HepG2 (cell line): ENCODE data around the gene DYNC2LI1. TPM values are rescaled to one million over a fixed set of nuclear protein-coding genes. Genes with fewer than 3 reads are reported as not detected.

ENCODE experiments used
- ARNTL ChIP-seq: sonication (generic); formaldehyde crosslinking; IDR thresholded peaks from 2 replicates; pipeline ENCODE4 v1.4.0; 2020; ENCODE audit warnings: mild to moderate bottlenecking, missing genetic modification reagents
- ATF7 ChIP-seq, 2 experiments: fragments of 450-650 bp in 1 of 2; sonication (generic) in 1 of 2; formaldehyde crosslinking in 1 of 2; IDR thresholded peaks; 2 replicates each; pipeline versions ENCODE4 v1.4.0 to v1.6.1; 2016 to 2020; ENCODE audit warnings: antibody characterized with exemption in 1 of 2, mild to moderate bottlenecking in 1 of 2, missing genetic modification reagents in 1 of 2
- ATF7-NPFF ChIP-seq: sonication (generic); formaldehyde crosslinking; IDR thresholded peaks from 2 replicates; pipeline ENCODE4 v1.8.1; 2023; ENCODE audit warnings: mild to moderate bottlenecking, low read depth, missing genetic modification reagents, moderate library complexity
- CREBL2 ChIP-seq: sonication (generic); formaldehyde crosslinking; IDR thresholded peaks from 2 replicates; pipeline ENCODE4 v1.8.1; 2023; ENCODE audit warnings: missing genetic modification reagents, mild to moderate bottlenecking, borderline replicate concordance
- ETV5 ChIP-seq: IDR thresholded peaks from 2 replicates; pipeline ENCODE4 v1.6.1; 2018; ENCODE audit warnings: missing biosample characterization, missing genetic modification reagents, inconsistent platforms, borderline replicate concordance
- FOXA1 ChIP-seq, 2 experiments: fragments of 450-650 bp in 1 of 2; sonication (generic) in 1 of 2; formaldehyde crosslinking in 1 of 2; IDR thresholded peaks; 2 replicates each; pipeline versions ENCODE4 v1.4.0 to v1.6.1; 2016 to 2020; ENCODE audit warnings: missing genetic modification reagents in 1 of 2
- GABPA ChIP-seq, 2 experiments: IDR thresholded peaks; 2 replicates each; pipeline ENCODE4 v1.6.1; 2011 to 2016; ENCODE audit warnings: low read depth in 2 of 2, low read length in 1 of 2, missing biosample characterization in 1 of 2, missing genetic modification characterization in 1 of 2
- NR2F1 ChIP-seq, 2 experiments: fragments of 450-650 bp in 1 of 2; formaldehyde crosslinking in 1 of 2; IDR thresholded peaks; 2 replicates each; pipeline versions ENCODE4 v1.5.0 to v1.6.1; 2016 to 2020; ENCODE audit warnings: mild to moderate bottlenecking in 1 of 2, missing compliant biosample characterization in 1 of 2, missing genetic modification reagents in 1 of 2, moderate library complexity in 1 of 2
- PRDM4 ChIP-seq: sonication (generic); formaldehyde crosslinking; IDR thresholded peaks from 2 replicates; pipeline ENCODE4 v1.9.0; 2021; ENCODE audit warnings: missing genetic modification reagents, borderline replicate concordance
- SETDB1 ChIP-seq: sonication (generic); formaldehyde crosslinking; IDR thresholded peaks from 2 replicates; pipeline ENCODE4 v1.5.1; 2020; ENCODE audit warnings: missing genetic modification reagents, mild to moderate bottlenecking, borderline replicate concordance
- SP4 ChIP-seq: sonication (generic); formaldehyde crosslinking; IDR thresholded peaks from 2 replicates; pipeline ENCODE4 v1.8.1; 2023; ENCODE audit warnings: mild to moderate bottlenecking, missing genetic modification reagents
- USF2 ChIP-seq, 2 experiments: sonication (generic) in 1 of 2; formaldehyde crosslinking in 1 of 2; IDR thresholded peaks; 2 replicates each; pipeline versions ENCODE4 v1.5.1 to v1.6.1; 2011 to 2020; ENCODE audit warnings: borderline replicate concordance in 1 of 2, low read depth in 1 of 2, low read length in 1 of 2, mild to moderate bottlenecking in 1 of 2, missing genetic modification reagents in 1 of 2, moderate library complexity in 1 of 2
- WIZ ChIP-seq: sonication (generic); formaldehyde crosslinking; IDR thresholded peaks from 2 replicates; pipeline ENCODE4 v1.5.1; 2020; ENCODE audit warnings: mild to moderate bottlenecking, missing genetic modification reagents
- ZBTB38 ChIP-seq: sonication (generic); formaldehyde crosslinking; IDR thresholded peaks from 2 replicates; pipeline ENCODE4 v1.5.1; 2020; ENCODE audit warnings: mild to moderate bottlenecking, missing genetic modification reagents
- ZFP37 ChIP-seq: sonication (generic); formaldehyde crosslinking; IDR thresholded peaks from 2 replicates; pipeline ENCODE4 v1.4.0; 2020; ENCODE audit warnings: missing genetic modification reagents, borderline replicate concordance
- ZNF207 ChIP-seq: fragments of 450-650 bp; IDR thresholded peaks from 2 replicates; pipeline ENCODE4 v1.6.1; 2016; ENCODE audit warnings: antibody characterized with exemption, borderline replicate concordance
- ZNF274 ChIP-seq: sonication (generic); formaldehyde crosslinking; IDR thresholded peaks from 2 replicates; pipeline ENCODE4 v1.5.1; 2020; ENCODE audit warnings: mild to moderate bottlenecking, missing genetic modification reagents
- ZNF44 ChIP-seq: sonication (generic); formaldehyde crosslinking; IDR thresholded peaks from 2 replicates; pipeline ENCODE4 v1.5.1; 2020; ENCODE audit warnings: mild to moderate bottlenecking, missing genetic modification reagents
- ZNF672 ChIP-seq: sonication (generic); formaldehyde crosslinking; IDR thresholded peaks from 2 replicates; pipeline ENCODE4 v1.8.1; 2022; ENCODE audit warnings: missing genetic modification reagents
- ZNF703 ChIP-seq: sonication (generic); formaldehyde crosslinking; IDR thresholded peaks from 2 replicates; pipeline ENCODE4 v1.5.1; 2020; ENCODE audit warnings: missing genetic modification reagents, mild to moderate bottlenecking, moderate library complexity, borderline replicate concordance
- ZNF746 ChIP-seq: sonication (generic); formaldehyde crosslinking; IDR thresholded peaks from 2 replicates; pipeline ENCODE4 v1.8.0; 2022; ENCODE audit warnings: mild to moderate bottlenecking, missing genetic modification reagents
- ZNF781 ChIP-seq: sonication (generic); formaldehyde crosslinking; IDR thresholded peaks from 2 replicates; pipeline ENCODE4 v1.5.1; 2020; ENCODE audit warnings: borderline replicate concordance, mild to moderate bottlenecking, missing genetic modification reagents; ENCODE audit errors: not compliant biosample characterization
- polyA plus RNA-seq, 8 experiments: library from polyadenylated mRNA; depleted of rRNA in 3 of 8; stranded (reverse) in 7 of 8; unstranded in 1 of 8; fragments of >200 nt; fragmentation: Illumina TruSeq in 4 of 8; extraction: Trizol in 4 of 8; gene quantifications; 2 replicates each; pipeline versions ENCODE4 v1.2.1 to v1.2.3, GENCODE V29; 2011 to 2016; ENCODE audit warnings: low read depth in 4 of 8, missing spikeins in 1 of 8, mixed read lengths in 1 of 8; ENCODE audit not compliant: insufficient read depth in 1 of 8
- total RNA-seq, 5 experiments: library from RNA; depleted of rRNA; stranded (reverse); fragments of >200 nt; fragmentation: Illumina TruSeq; extraction: Trizol; gene quantifications; 2 replicates each; pipeline ENCODE4 v1.2.3, GENCODE V29; 2016; ENCODE audit warnings: low read depth in 1 of 5

Gene DYNC2LI1
- total and polyA plus RNA-seq, 2 of the 13 experiments (the other 11 are each of a cell fraction or from before 2014, with no cell fraction given): 16.9 to 23.2 TPM

GRCh38 chr2:43838560-43839267 is 64.9 kb downstream of the DYNC2LI1 start, which contains the start of the genes ABCG5 and ABCG8 (continued):
- TF ChIP-seq USF2 (IDR thresholded peaks at IDR 0.05; ENCODE audit: low read depth, low read length): no peak
- TF ChIP-seq USF2 (CRISPR knock-in tag; IDR thresholded peaks at IDR 0.05; ENCODE audit: borderline replicate concordance): no peak
- TF ChIP-seq ZNF703 (CRISPR knock-in tag): no peak; the same call in 1 of the 2 replicates
- no peak for TF ChIP-seq PRDM4 (CRISPR knock-in tag)
- no peak for TF ChIP-seq ZBTB38 (CRISPR knock-in tag)
- TF ChIP-seq ZFP37 (CRISPR knock-in tag): no peak
- TF ChIP-seq ARNTL: peak; percentile 29; the same call in 1 of the 2 replicates
- no peak for TF ChIP-seq ZNF672
- no peak for TF ChIP-seq ATF7-NPFF (CRISPR knock-in tag)
- peak; percentile 66 for TF ChIP-seq ETV5 (CRISPR knock-in tag)
- TF ChIP-seq SETDB1: no peak
- TF ChIP-seq ZNF746: no peak
- no peak for TF ChIP-seq CREBL2
- TF ChIP-seq WIZ (CRISPR knock-in tag): no peak
- TF ChIP-seq FOXA1 (IDR thresholded peaks at IDR 0.05): no peak
- no peak for TF ChIP-seq FOXA1 (CRISPR knock-in tag; IDR thresholded peaks at IDR 0.05)
- peak; percentile 31 for TF ChIP-seq ZNF781 (CRISPR knock-in tag)
- TF ChIP-seq GABPA (IDR thresholded peaks at IDR 0.05; ENCODE audit: low read depth, low read length): peak; percentile 88
- peak; percentile 95 for TF ChIP-seq GABPA (CRISPR knock-in tag; IDR thresholded peaks at IDR 0.05; ENCODE audit: low read depth)
- TF ChIP-seq ZNF207: no peak
- TF ChIP-seq SP4 (CRISPR knock-in tag): peak; percentile 74; the same call in 1 of the 2 replicates
- no peak for TF ChIP-seq NR2F1 (CRISPR knock-in tag; IDR thresholded peaks at IDR 0.05)
- peak; percentile 74; the same call in 1 of the 2 replicates for TF ChIP-seq ZNF274 (CRISPR knock-in tag)
- TF ChIP-seq ZNF44 (CRISPR knock-in tag): no peak
- TF ChIP-seq ATF7 (IDR thresholded peaks at IDR 0.05): no peak
- TF ChIP-seq ATF7 (CRISPR knock-in tag; IDR thresholded peaks at IDR 0.05): no peak
